NT2/D1 (cell line): ENCODE results near the gene SPTBN2.

Experiments used
- DNase-seq: peaks from one replicate; pipeline ENCODE4 v3.0.0-alpha.2; 2011; ENCODE audit warnings: low read depth, low spot score
- H3K27me3 ChIP-seq: 2 replicates; pipeline ENCODE4 v1.6.0; 2011; ENCODE audit warnings: mild to moderate bottlenecking; ENCODE audit not compliant: insufficient read length, insufficient read depth
- H3K36me3 ChIP-seq: 2 replicates; pipeline ENCODE4 v1.6.1; 2011; ENCODE audit warnings: mild to moderate bottlenecking, low read length, mixed read lengths; ENCODE audit not compliant: insufficient read depth, insufficient read length
- H3K4me1 ChIP-seq: 2 replicates; pipeline ENCODE4 v1.5.1; 2011; ENCODE audit not compliant: insufficient read depth, insufficient read length
- H3K4me3 ChIP-seq: 2 replicates; pipeline ENCODE4 v1.5.1; 2011; ENCODE audit warnings: low read depth; ENCODE audit not compliant: insufficient read length
- H3K9ac ChIP-seq: 2 replicates; pipeline ENCODE4 v1.6.0; 2011; ENCODE audit warnings: low read depth; ENCODE audit not compliant: insufficient read length
- H3K9me3 ChIP-seq: 2 replicates; pipeline ENCODE4 v1.5.1; 2011; ENCODE audit warnings: mild to moderate bottlenecking, low read length; ENCODE audit not compliant: insufficient read depth
- SUZ12 ChIP-seq: IDR thresholded peaks from 2 replicates; pipeline ENCODE4 v1.6.1; 2011; ENCODE audit not compliant: insufficient read length, insufficient read depth; ENCODE audit errors: extremely low read depth
- YY1 ChIP-seq: IDR thresholded peaks from 2 replicates; pipeline ENCODE4 v1.6.1; 2011; ENCODE audit not compliant: insufficient read length, insufficient read depth
- ZNF274 ChIP-seq: IDR thresholded peaks from 2 replicates; pipeline ENCODE4 v1.6.1; 2011; ENCODE audit warnings: mild to moderate bottlenecking, low read depth, low read length

Gene SPTBN2

DNA sequence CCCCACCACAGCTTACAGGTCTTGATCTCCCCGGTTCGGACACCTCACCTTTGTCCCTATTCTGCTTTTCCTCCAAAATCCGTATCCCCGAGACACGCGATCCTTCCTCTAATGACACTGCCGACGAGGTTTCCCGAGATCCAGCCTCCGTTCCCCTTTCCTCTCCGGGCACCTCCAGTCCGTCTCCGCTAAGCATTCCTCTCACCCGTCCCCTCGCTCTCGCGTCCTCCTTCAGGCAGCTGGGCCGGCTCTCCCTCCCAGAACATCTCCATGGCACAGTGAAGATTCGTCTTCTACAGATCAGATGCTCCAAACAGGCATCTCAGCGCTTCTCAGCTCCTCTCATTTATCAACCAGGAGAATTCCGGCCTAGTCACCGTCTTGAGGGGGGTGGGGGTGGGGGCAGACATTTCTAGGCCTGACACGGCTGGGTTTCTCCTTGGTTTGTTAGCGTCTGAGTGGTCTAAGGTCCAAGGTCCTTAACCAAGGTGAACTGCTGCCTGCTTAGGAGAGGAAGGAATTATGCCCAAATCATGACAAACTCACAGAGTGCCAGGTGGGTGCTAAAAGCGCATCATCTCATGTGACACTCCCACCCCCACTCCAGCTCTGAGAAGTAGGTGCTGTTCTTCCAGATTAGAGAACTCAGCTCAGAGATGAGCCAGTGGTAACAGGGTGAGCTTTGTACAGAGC is at the start of gene SPTBN2:
Gene SPTBN2 (minus strand): TSS at position 524 of the 693 bp plus-strand sequence. CDS start 7,976 bp downstream, outside the sequence.
- Histone ChIP-seq H3K9me3 (no peaks in the 10 kb centered on the region), H3K9ac (peak within 1 kb of the TSS; percentile 89), H3K4me3 (peak within 1 kb of the TSS; percentile 61), H3K36me3 (peaks cover 5% of the 10 kb centered on the region), H3K27me3 (peaks cover 26% of the 10 kb centered on the region), H3K4me1 (peaks cover 17% of the 10 kb centered on the region)
- TF ChIP-seq SUZ12 (no peak), YY1 (no peak), ZNF274 (no peak)
- DNase-seq: no peak

DNA sequence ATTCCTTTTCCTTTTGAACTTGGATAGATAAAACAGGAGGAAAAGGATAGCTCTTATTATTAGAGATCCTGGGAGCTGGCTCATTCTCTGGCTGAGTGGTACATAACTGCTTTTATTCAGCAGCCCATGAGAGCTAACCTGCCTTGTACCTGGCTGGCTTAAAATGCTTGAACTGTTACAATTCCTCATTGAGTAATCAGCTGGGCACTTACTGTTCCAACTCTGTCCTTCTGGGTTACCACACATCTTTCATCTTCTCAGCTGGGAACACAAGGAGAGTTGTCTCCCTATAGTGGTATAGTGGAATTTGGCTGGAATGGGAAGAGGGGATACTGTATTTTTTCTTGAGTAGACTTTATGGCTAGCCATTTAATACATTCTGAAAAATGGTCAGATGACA is 39.8 kb upstream of the SPTBN2 start:
- no peak for DNase-seq
- Histone ChIP-seq H3K27me3 (no peaks in the 10 kb centered on the region), H3K36me3 (peaks cover 19% of the 10 kb centered on the region), H3K4me1 (no peaks in the 10 kb centered on the region), H3K4me3 (no peak overlapping the region), H3K9me3 (no peaks in the 10 kb centered on the region), H3K9ac (no peak overlapping the region)
- TF ChIP-seq SUZ12 (no peak), ZNF274 (no peak), YY1 (no peak)

DNA sequence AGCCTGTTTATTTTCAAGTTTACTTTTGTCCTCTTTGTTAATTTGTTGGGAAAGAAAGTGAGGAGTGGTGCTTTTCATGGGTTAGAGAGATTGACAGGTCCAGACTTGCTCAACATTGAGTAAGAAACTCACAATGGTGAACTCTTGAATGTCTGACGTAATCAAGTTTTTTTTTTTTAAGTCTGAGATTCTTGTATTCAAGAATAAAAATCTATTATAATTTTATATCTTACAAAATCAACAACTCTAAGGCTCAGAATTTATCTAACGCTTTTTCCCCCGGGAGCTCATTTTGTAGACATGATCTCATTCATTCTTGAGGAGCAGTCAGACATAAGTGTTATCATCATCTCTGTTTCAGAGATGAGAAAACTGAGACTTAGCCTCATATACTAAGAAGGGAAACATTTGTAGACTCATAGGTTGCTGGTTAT is 39.1 kb upstream of the SPTBN2 start:
- Histone ChIP-seq H3K4me1 (no peaks in the 10 kb centered on the region), H3K27me3 (no peaks in the 10 kb centered on the region), H3K9ac (no peak overlapping the region), H3K36me3 (peaks cover 23% of the 10 kb centered on the region), H3K9me3 (no peaks in the 10 kb centered on the region), H3K4me3 (no peak overlapping the region)
- DNase-seq: no peak
- TF ChIP-seq SUZ12: no peak
- TF ChIP-seq ZNF274: no peak
- TF ChIP-seq YY1: no peak

DNA sequence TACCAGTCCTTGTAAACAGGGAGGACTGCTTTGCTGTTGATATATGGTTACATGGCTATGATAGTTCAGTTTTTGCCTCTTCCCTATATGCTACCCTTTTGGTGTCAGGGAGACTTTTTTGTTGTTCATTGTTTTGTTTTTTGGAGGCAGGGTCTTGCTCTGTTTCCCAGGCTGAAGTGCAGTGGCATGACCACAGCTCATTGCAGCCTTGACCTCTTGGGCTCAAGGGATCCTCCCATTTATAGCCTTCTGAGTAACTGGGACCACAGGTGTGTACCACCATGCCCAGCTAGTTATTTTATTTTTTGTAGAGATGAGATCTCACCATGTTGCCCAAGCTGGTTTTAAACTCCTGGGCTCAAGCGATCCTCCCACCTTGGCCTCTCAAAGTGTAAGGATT is 38.6 kb upstream of the SPTBN2 start:
- no peaks in the 10 kb centered on the region for H3K9me3 ChIP-seq
- H3K36me3 ChIP-seq: peaks cover 24% of the 10 kb centered on the region
- H3K27me3 ChIP-seq: no peaks in the 10 kb centered on the region
- no peaks in the 10 kb centered on the region for H3K4me1 ChIP-seq
- TF ChIP-seq YY1: no peak
- no peak for TF ChIP-seq SUZ12
- TF ChIP-seq ZNF274: no peak
- no peak overlapping the region for H3K4me3 ChIP-seq
- no peak for DNase-seq
- no peak overlapping the region for H3K9ac ChIP-seq

DNA sequence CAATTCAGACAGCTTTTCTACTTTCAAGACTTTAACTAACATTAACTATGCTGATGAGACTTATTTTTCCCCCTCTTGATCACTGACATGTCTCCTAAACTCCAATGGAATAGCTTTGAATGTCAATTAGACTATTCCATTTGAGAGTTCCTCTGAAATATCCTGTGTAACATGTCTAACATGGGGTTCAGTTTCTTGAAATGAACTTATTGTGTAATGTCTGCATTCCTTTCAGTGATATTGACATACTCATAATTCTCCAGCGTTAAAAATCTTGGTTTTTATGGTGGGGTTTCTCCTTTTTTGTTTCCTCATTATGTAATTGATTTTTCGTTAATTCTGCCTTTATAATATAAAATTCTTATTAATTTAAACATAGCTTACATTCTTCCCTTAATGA is 37.7 kb upstream of the SPTBN2 start:
- TF ChIP-seq YY1 (no peak), SUZ12 (no peak), ZNF274 (no peak)
- H3K9ac ChIP-seq: no peak overlapping the region
- DNase-seq: no peak

DNA sequence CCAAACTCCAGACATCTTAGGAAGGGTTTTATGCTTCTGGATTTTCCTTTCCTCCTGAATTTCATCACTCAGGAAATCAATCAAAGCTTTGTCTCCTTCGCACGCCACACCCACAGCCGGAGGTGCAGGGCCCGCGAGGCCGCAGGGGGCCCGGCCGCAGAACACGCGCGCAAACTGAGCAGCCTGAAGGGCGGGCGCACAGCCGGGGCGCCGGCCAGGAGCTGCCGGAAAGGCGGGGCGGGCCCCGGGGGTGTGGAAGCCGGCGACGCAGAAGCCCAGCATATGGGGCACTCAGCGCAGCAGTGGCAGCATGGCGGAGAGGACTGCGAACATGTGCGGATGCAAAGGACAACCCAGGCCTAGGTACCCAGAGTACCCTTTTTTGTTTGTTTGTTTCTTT is 33.1 kb upstream of the SPTBN2 start:
- TF ChIP-seq YY1 (no peak), SUZ12 (no peak), ZNF274 (no peak)
- Histone ChIP-seq H3K4me3 (no peak overlapping the region), H3K9ac (no peak overlapping the region), H3K36me3 (peaks cover 45% of the 10 kb centered on the region), H3K9me3 (no peaks in the 10 kb centered on the region), H3K4me1 (no peaks in the 10 kb centered on the region), H3K27me3 (no peaks in the 10 kb centered on the region)
- no peak for DNase-seq

More for the DNA sequence above, 37.7 kb upstream of the SPTBN2 start:
- no peaks in the 10 kb centered on the region for H3K4me1 ChIP-seq
- H3K9me3 ChIP-seq: no peaks in the 10 kb centered on the region
- H3K27me3 ChIP-seq: no peaks in the 10 kb centered on the region
- H3K4me3 ChIP-seq: no peak overlapping the region
- peaks cover 32% of the 10 kb centered on the region for H3K36me3 ChIP-seq

DNA sequence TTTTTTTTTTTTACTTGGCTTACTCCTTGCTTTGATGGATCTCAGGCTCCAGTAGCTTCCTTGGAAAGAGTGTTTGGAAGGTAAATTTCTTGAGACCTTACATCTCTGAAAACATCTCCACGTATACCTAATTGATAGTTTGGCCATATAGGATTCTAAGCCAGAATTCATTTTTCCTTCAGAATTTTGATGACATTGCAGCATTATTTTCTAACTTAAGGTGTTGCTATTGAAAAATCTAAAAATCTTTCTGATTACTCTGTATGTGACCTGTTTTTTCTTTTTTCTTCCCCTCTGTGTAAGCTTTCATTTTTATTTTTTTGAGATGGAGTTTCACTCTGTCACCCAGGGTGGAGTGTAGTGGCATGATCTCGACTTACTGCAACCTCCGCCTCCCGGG is 23.1 kb upstream of the SPTBN2 start:
- TF ChIP-seq ZNF274 (no peak), YY1 (no peak), SUZ12 (no peak)
- H3K4me3 ChIP-seq: no peak overlapping the region
- H3K36me3 ChIP-seq: peaks cover 10% of the 10 kb centered on the region
- DNase-seq: no peak
- H3K9me3 ChIP-seq: no peaks in the 10 kb centered on the region
- H3K27me3 ChIP-seq: no peaks in the 10 kb centered on the region
- H3K9ac ChIP-seq: no peak overlapping the region
- no peaks in the 10 kb centered on the region for H3K4me1 ChIP-seq
